Panc1 (cell line): ENCODE data around the gene CR2. TPM values are rescaled to one million over a fixed set of nuclear protein-coding genes. Genes with fewer than 3 reads are reported as not detected.

Source experiments
- ATAC-seq: fragments of 200-7000 bp; cut with Tn5 transposase; 2 replicates; pipeline ENCODE4 v1.9.1; 2020; ENCODE audit warnings: mild to moderate bottlenecking, moderate library complexity
- BruUV-seq: library from RNA; stranded (reverse); fragments of 400-500 nt; replicated peaks from 2 replicates; lab custom pipeline; 2021; lab: Mats Ljungman, UMichigan
- CTCF ChIA-PET: fragments of 300-600 bp; sonication (Branson Sonifier 250); formaldehyde crosslinking; loops from one replicate; lab custom pipeline; 2022; ENCODE audit warnings: antibody characterized with exemption; lab: Charles Lee
- POLR2A ChIA-PET: fragments of 300-600 bp; sonication (Branson Sonifier 250); formaldehyde crosslinking; loops from one replicate; lab custom pipeline; 2022; ENCODE audit warnings: antibody characterized with exemption; lab: Charles Lee
- DNase-seq: peaks from one replicate; pipeline ENCODE4 v3.0.0-alpha.2; 2010; ENCODE audit warnings: low read depth, low spot score
- H3K27ac ChIP-seq: 2 replicates; pipeline ENCODE4 v1.5.1; 2011; ENCODE audit warnings: mild to moderate bottlenecking, low read length, inconsistent platforms
- H3K27me3 ChIP-seq: fragments of 200-500 bp; sonication (Bioruptor generic); 2 replicates; pipeline ENCODE4 v1.6.0; 2014; ENCODE audit warnings: low read length, inconsistent platforms; ENCODE audit not compliant: control insufficient read depth, insufficient read depth
- H3K36me3 ChIP-seq: fragments of 200-500 bp; sonication (Bioruptor generic); 2 replicates; pipeline ENCODE4 v1.5.1; 2014; ENCODE audit warnings: inconsistent platforms, mild to moderate bottlenecking, low read length, moderate library complexity; ENCODE audit not compliant: control insufficient read depth, insufficient read depth
- H3K4me1 ChIP-seq: 2 replicates; pipeline ENCODE4 v1.5.1; 2011; ENCODE audit warnings: inconsistent platforms, mild to moderate bottlenecking, low read length, moderate library complexity; ENCODE audit not compliant: control insufficient read depth, insufficient read depth
- H3K4me3 ChIP-seq, 2 experiments: 2 replicates each; pipeline ENCODE4 v1.5.1; 2011 to 2012; ENCODE audit warnings: low read depth in 2 of 2, low read length in 2 of 2, mild to moderate bottlenecking in 2 of 2, inconsistent platforms in 1 of 2, moderate library complexity in 1 of 2
- H3K9me3 ChIP-seq: fragments of 200-500 bp; sonication (Bioruptor generic); 2 replicates; pipeline ENCODE4 v1.5.1; 2014; ENCODE audit warnings: low read depth, mild to moderate bottlenecking, inconsistent platforms, low read length, moderate library complexity; ENCODE audit not compliant: control insufficient read depth, insufficient read depth
- CTCF ChIP-seq: fragments of 450-650 bp; IDR thresholded peaks from 2 replicates; pipeline ENCODE4 v1.5.1; 2017; ENCODE audit warnings: mild to moderate bottlenecking
- POLR2AphosphoS5 ChIP-seq: IDR thresholded peaks from 2 replicates; pipeline ENCODE4 v1.6.1; 2012; ENCODE audit warnings: mild to moderate bottlenecking, low read depth, low read length, moderate library complexity
- SIN3A ChIP-seq: IDR thresholded peaks from 2 replicates; pipeline ENCODE4 v1.6.1; 2012; ENCODE audit warnings: low read depth, mild to moderate bottlenecking, low read length, moderate library complexity, borderline replicate concordance; ENCODE audit not compliant: insufficient read depth
- TCF7L2 ChIP-seq: IDR thresholded peaks from 2 replicates; pipeline ENCODE4 v1.6.1; 2011; ENCODE audit warnings: mild to moderate bottlenecking, low read depth, low read length, inconsistent platforms
- in situ Hi-C: cut with HindIII; loops from 2 replicates; pipeline ENCODE4 v1.10.0; 2016; ENCODE audit warnings: low sequenced_read_pairs, low pct_unique_long_range_greater_than_20kb
- intact Hi-C: fragments of 100-400 bp; cut with micrococcal nuclease; formaldehyde crosslinking; loops from one replicate; pipeline ENCODE4 v1.10.0; 2022; ENCODE audit not compliant: unreplicated experiment
- total RNA-seq: library from RNA; stranded (reverse); gene quantifications from one replicate; pipeline ENCODE4 v1.2.1, GENCODE V29; 2021; ENCODE audit not compliant: unreplicated experiment
- TF ChIP-seq, protein P1 (sequence below), 2 experiments: IDR thresholded peaks; 2 replicates each; pipeline ENCODE4 v1.6.1; 2011 to 2012; ENCODE audit warnings: low read depth in 2 of 2, control low read depth in 1 of 2, low read length in 1 of 2, mild to moderate bottlenecking in 1 of 2, moderate library complexity in 1 of 2; ENCODE audit not compliant: insufficient read depth in 1 of 2

The CR2 gene
- total RNA-seq, 1 experiment from 2014 or later: 0.08 TPM

- POLR2A ChIA-PET: no interaction called here
- CTCF ChIA-PET: no interaction called here
Measured at GRCh38 chr1:207474210-207474609, 20.1 kb downstream of the CR2 start.

DNA sequence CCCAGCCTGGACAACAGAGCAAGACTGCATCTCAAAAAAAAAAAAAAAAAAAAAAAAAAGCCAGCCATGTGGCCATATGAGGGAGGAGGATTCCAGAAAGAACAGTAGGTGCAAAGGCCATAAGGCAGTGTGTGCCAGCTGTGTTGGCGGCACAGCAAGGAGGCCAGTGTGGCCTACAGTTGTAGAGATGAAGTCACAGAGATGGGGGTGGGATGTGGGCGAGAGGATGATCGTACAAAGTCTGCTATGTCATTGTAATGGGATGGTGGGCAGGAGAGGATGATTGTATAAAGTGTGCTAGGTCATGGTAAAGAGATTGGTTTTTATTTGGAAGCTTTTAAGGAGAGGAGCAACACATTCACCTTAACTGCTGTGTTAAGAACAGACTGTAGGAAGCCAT lies 32.1 kb downstream of the CR2 start:
- no peak for TF ChIP-seq TCF7L2
- no peak for TF ChIP-seq CTCF
- TF ChIP-seq POLR2AphosphoS5: no peak
- TF ChIP-seq, protein P1, sequence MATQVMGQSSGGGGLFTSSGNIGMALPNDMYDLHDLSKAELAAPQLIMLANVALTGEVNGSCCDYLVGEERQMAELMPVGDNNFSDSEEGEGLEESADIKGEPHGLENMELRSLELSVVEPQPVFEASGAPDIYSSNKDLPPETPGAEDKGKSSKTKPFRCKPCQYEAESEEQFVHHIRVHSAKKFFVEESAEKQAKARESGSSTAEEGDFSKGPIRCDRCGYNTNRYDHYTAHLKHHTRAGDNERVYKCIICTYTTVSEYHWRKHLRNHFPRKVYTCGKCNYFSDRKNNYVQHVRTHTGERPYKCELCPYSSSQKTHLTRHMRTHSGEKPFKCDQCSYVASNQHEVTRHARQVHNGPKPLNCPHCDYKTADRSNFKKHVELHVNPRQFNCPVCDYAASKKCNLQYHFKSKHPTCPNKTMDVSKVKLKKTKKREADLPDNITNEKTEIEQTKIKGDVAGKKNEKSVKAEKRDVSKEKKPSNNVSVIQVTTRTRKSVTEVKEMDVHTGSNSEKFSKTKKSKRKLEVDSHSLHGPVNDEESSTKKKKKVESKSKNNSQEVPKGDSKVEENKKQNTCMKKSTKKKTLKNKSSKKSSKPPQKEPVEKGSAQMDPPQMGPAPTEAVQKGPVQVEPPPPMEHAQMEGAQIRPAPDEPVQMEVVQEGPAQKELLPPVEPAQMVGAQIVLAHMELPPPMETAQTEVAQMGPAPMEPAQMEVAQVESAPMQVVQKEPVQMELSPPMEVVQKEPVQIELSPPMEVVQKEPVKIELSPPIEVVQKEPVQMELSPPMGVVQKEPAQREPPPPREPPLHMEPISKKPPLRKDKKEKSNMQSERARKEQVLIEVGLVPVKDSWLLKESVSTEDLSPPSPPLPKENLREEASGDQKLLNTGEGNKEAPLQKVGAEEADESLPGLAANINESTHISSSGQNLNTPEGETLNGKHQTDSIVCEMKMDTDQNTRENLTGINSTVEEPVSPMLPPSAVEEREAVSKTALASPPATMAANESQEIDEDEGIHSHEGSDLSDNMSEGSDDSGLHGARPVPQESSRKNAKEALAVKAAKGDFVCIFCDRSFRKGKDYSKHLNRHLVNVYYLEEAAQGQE (IDR thresholded peaks at IDR 0.05; ENCODE audit: insufficient read depth in 1 of 2, low read depth in 2 of 2, low read length in 1 of 2): no peak
- TF ChIP-seq SIN3A: no peak
- H3K27ac ChIP-seq: no peak overlapping the region
- ChIA-PET CTCF (no interaction called here), POLR2A (no interaction called here)
- no TSS peak for BruUV-seq
- H3K4me1 ChIP-seq: no peaks in the 10 kb centered on the region
- DNase-seq (no peak), ATAC-seq (no peak)
- no peak overlapping the region for H3K4me3 ChIP-seq
- no peaks in the 10 kb centered on the region for H3K9me3 ChIP-seq
- no peaks in the 10 kb centered on the region; the same call in 1 of the 2 replicates for H3K27me3 ChIP-seq
- in situ Hi-C loops (no loop called here), intact Hi-C loops (no loop called here)
- H3K36me3 ChIP-seq: no peaks in the 10 kb centered on the region

More at GRCh38 chr1:207474210-207474609, 20.1 kb downstream of the CR2 start:
- TF ChIP-seq SIN3A (no peak), TCF7L2 (no peak), CTCF (no peak), POLR2AphosphoS5 (no peak)
- TF ChIP-seq, protein P1 (IDR thresholded peaks at IDR 0.05; ENCODE audit: insufficient read depth in 1 of 2, low read depth in 2 of 2, low read length in 1 of 2): no peak
- no peak overlapping the region for H3K4me3 ChIP-seq
- intact Hi-C loops: no loop called here
- no peaks in the 10 kb centered on the region for H3K9me3 ChIP-seq
- no peak overlapping the region for H3K27ac ChIP-seq
- H3K4me1 ChIP-seq: no peaks in the 10 kb centered on the region
- DNase-seq (no peak), ATAC-seq (no peak)
- H3K27me3 ChIP-seq: peaks cover 2% of the 10 kb centered on the region
- in situ Hi-C loops: no loop called here
- BruUV-seq: no TSS peak
- no peaks in the 10 kb centered on the region for H3K36me3 ChIP-seq
